ENCODE results near the gene TEAD1.

Gene TEAD1

GRCh38 chr11:12673924-12674570, at the start of gene TEAD1:
TSS of gene TEAD1 (plus strand) at chr11:12674421.
- TF ChIP-seq, protein P1, sequence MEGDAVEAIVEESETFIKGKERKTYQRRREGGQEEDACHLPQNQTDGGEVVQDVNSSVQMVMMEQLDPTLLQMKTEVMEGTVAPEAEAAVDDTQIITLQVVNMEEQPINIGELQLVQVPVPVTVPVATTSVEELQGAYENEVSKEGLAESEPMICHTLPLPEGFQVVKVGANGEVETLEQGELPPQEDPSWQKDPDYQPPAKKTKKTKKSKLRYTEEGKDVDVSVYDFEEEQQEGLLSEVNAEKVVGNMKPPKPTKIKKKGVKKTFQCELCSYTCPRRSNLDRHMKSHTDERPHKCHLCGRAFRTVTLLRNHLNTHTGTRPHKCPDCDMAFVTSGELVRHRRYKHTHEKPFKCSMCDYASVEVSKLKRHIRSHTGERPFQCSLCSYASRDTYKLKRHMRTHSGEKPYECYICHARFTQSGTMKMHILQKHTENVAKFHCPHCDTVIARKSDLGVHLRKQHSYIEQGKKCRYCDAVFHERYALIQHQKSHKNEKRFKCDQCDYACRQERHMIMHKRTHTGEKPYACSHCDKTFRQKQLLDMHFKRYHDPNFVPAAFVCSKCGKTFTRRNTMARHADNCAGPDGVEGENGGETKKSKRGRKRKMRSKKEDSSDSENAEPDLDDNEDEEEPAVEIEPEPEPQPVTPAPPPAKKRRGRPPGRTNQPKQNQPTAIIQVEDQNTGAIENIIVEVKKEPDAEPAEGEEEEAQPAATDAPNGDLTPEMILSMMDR (IDR thresholded peaks at IDR 0.05; ENCODE audit: low read depth, low read length, missing control alignments) = no peak
- peak; percentile 89 for DNase-seq (ENCODE audit: low read depth)
- in situ Hi-C loops (cut with HindIII; ENCODE audit: low sequenced_read_pairs) = no loop called here
- H3K4me3 ChIP-seq (ENCODE audit: low read depth, low read length) = peak within 1 kb of the TSS; percentile 65

DNA sequence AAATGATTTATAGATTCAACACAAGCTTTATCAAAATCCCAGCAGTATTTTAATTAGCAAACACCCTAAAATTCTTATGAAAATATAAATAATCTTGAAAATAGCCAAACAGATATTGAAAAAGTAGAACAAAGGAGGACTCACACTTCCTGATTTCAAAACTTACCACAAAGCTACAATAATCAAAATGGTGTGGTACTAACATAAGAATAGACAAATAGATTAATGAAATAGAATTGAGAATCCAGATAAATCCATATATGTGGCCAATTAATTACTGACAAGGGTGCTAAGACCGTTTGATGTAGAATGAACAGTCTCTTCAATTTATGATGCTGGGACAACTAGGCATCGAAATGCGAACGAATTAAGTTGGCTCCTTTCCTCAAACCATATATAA, 49.6 kb upstream of the TEAD1 start:
- TF ChIP-seq, protein P1 (IDR thresholded peaks at IDR 0.05; ENCODE audit: low read depth, low read length, missing control alignments) = no peak
- H3K4me3 ChIP-seq (ENCODE audit: low read depth, low read length) = no peak overlapping the region
- DNase-seq (ENCODE audit: low read depth) = no peak
- in situ Hi-C loops (cut with HindIII; ENCODE audit: low sequenced_read_pairs) = no loop called here

DNA sequence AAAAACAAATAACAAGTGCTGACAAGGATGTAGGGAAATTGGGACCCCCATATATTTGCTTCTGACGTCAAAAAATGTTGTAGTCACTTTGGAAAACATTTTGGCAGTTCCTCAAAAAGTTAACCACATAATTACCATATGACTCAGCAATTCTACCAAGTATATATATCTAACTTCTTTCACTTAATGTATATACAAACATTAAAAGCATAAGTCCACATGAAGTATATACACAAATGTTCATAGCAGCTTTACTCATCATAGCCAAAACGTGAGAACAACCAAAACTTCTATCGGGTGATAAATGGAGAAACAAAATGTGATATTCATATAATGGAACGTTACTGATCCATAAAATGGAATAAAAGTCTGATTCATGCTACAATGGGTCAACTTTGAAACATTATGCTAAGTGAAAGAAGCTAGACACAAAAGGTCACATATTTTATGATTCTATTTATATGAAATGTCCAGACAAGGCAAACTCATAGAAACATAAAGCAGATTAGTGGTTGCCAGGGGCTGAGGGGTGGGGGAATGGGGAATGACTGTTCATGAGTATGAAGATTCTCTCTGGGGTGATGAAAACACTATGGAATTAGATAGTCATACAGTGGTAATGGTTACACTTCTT, 48.7 kb upstream of the TEAD1 start:
- H3K4me3 ChIP-seq (ENCODE audit: low read depth, low read length) = no peak overlapping the region
- TF ChIP-seq, protein P1 (IDR thresholded peaks at IDR 0.05; ENCODE audit: low read depth, low read length, missing control alignments) = no peak
- in situ Hi-C loops (cut with HindIII; ENCODE audit: low sequenced_read_pairs) = no loop called here
- DNase-seq (ENCODE audit: low read depth) = peak; percentile 59

DNA sequence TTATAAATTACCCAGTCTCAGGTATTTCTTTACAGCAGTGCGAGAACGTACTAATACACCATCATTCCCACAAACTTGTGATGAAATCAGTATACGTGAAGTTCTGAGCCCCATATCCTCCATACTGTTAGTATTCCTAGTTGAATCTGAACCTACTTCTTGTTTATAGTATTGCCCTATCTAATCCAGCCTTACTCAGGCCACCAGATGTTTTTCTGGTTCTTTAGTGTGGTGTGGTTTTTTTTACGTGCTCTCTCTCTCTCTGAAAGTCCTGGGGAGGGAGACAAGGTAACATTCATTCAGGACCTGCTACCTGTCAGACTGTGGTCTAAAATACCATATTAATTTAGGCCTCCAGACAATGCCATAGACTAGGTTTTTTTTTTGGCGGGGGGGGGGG, 47.6 kb upstream of the TEAD1 start:
- in situ Hi-C loops (cut with HindIII; ENCODE audit: low sequenced_read_pairs) = no loop called here
- DNase-seq (ENCODE audit: low read depth) = no peak
- no peak overlapping the region for H3K4me3 ChIP-seq (ENCODE audit: low read depth, low read length)
- TF ChIP-seq, protein P1 (IDR thresholded peaks at IDR 0.05; ENCODE audit: low read depth, low read length, missing control alignments) = no peak

- H3K4me3 ChIP-seq (ENCODE audit: low read depth, low read length) = no peak overlapping the region
- no peak for DNase-seq (ENCODE audit: low read depth)
- TF ChIP-seq, protein P1 (IDR thresholded peaks at IDR 0.05; ENCODE audit: low read depth, low read length, missing control alignments) = no peak
- in situ Hi-C loops (cut with HindIII; ENCODE audit: low sequenced_read_pairs) = no loop called here
Observed at GRCh38 chr11:12628314-12628713, 45.9 kb upstream of the TEAD1 start.

DNA sequence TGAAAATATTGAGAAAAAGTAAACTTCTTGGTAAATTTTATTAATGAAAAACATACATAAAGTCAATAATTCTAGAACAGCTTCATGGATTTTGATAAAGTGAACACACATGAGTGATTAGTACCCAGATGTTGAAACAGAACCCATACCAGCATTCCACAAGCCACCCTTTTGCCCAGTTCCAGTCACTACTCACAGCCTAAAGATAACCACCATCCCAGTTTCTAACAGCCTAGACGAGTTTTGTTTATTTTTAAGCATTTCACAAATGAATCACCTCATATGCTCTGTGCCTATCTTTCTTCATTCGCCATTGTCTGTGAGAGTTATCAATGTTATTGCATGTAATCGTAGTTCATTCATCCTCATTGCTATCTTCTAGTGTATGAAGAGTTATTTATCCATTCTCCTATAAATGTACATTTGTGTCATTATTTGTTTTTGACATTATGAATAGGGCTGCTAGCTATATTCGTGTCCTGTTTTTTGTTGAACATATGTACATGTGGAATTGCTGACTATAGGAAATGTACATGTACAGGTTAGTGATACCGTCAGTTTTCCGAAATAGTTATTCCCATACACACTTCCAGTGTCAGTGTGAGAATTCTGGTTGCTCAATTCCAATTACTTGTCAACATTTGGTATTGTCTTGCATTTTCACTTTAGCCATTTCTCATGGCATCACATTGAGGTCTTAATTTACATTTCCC, 44.5 kb upstream of the TEAD1 start:
- in situ Hi-C loops (cut with HindIII; ENCODE audit: low sequenced_read_pairs) = no loop called here
- no peak overlapping the region for H3K4me3 ChIP-seq (ENCODE audit: low read depth, low read length)
- DNase-seq (ENCODE audit: low read depth) = no peak
- TF ChIP-seq, protein P1 (IDR thresholded peaks at IDR 0.05; ENCODE audit: low read depth, low read length, missing control alignments) = no peak

Data from astrocyte of the cerebellum (primary cell).